Breast epithelium (tissue), 3 donors: ENCODE data around the gene RHCG.

ENCODE experiments used
- CTCF ChIP-seq, 3 donors: fragments of 450-650 bp; IDR thresholded peaks; one replicate each; pipeline ENCODE4 v1.5.1; 2016 to 2017; ENCODE audit warnings: antibody characterized with exemption in 3 of 3, mild to moderate bottlenecking in 3 of 3, moderate library complexity in 3 of 3
- POLR2A ChIP-seq: fragments of 450-650 bp; IDR thresholded peaks from one replicate; pipeline ENCODE4 v1.6.1; 2016; ENCODE audit warnings: antibody characterized with exemption, mild to moderate bottlenecking, moderate library complexity
- POLR2AphosphoS5 ChIP-seq, 3 donors: sonication (generic); formaldehyde crosslinking; IDR thresholded peaks; one replicate each; pipeline ENCODE4 v1.6.1; 2017; ENCODE audit warnings: antibody characterized with exemption in 3 of 3

GRCh38 chr15:89429023-89429422 lies 67.4 kb downstream of the RHCG start:
- TF ChIP-seq POLR2A (no peak), CTCF (IDR thresholded peaks at IDR 0.05) (no peak), POLR2AphosphoS5 (IDR thresholded peaks at IDR 0.05) (no peak)
